GM19455 (cell line): Measurements from ENCODE around the gene IGF2BP2.
"Not testable (repeated sequence)": the region's sequence is repeated elsewhere in the genome, so short reads cannot be mapped to it uniquely, and the experiment has no call there.

ENCODE experiments used
- ATAC-seq: cut with Tn5 transposase; IDR thresholded peaks from one replicate; pipeline ENCODE4 v1.9.1; 2021; ENCODE audit not compliant: unreplicated experiment

The IGF2BP2 gene

DNA sequence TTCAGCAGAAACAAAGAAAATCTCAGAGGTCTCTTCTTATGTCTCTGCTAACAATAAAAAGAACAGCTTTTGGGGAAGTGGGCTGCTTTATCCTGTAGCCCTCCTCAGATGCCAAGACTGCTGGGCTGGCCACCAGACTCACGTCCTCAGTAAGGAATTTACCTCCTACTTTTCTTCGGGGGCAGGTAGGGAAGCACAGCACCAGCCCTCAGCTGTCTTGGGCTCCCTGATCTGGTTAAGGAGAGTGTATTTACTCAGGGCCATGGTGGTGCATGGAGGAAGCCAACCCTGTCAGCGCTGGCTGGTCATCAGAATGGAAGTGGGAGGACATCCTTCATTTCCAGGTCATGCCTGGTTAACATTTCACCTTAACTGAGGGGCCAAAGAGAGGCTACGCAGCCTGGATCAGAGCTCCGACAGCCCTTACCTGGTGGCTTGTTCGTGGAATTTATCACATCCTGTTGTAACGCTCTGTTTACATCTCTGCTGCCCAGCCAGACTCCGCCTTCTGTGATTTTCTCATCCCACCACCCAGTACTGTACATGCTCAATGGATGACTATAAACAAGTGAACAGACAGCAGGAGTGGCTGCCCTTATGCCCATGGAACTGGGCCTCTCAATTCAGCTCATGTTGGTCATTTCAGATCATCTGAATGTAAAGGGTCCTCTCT is 108.3 kb downstream of the IGF2BP2 start:
- no peak for ATAC-seq

DNA sequence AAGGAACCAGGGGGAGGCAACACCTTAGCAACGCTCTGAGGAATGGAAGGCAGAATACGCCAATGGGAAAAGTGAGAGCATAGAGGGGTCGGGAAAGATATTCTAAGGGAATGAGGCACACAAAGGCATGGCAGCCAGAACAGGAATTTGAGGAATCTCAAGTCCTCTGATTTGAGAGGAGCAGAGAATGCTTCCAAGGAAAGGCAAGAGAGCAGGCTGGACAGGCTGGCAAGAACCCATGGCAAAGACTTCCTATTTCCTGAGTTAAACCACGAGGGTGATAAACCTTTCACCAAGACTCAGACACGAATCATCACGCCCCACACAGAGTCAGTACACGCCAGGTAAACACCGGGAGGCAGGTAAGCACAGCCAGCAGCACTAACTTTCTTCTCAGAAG is 109.8 kb downstream of the IGF2BP2 start:
- no peak for ATAC-seq

DNA sequence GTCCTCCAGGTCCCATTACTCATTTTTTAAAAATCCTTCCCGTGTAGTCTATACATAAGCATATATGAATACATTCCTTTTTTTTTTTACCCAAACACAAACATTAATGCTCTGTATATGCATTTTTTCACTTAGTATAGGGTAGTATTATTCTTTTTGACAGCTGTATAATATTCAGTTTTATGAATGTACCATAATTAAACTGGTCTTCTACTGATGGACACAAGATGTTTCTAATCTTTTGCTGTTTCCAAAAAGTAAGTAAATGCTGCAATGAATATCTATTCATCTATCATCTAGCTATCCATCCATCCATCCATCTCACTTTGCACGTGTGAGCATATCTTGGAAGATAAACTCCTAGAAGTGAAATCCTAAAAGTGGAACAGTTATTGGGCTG is 110.8 kb downstream of the IGF2BP2 start:
- ATAC-seq: no peak

DNA sequence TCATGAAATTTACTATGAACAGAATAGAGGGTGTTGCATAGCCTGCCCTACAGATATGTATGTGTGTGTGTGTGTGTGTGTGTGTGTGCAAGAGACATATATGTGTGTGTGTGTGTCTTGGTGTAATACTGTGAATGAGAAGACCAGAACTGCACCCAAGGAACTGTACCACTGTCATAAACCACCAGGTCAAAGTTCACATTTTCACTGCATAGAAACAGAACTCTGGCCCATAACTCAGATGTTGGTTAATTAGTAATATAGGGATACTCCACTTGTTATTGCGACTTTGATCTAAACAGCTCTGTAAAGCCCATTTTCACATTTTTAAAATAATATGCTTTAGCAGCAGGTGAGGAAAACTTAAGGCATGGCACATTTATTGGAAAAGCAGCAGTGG is 111.8 kb downstream of the IGF2BP2 start:
- no peak for ATAC-seq

DNA sequence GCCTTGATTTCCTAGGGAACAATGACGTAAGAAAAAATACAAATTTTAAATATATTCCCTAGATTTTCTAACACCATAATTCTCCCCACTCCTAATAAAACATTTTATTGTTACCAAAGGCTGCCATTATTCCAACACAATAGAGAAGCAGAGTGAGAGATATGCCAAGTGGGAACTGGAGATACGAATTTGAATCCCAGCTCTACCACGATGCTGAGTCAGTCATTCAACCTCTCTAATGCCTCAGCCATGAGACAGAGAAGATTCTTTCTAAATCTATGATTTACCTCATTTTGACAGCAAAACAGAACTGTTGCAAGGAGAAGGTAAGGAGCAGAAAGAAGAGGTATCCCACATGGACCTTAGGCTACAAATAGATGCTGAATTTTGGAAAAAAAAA is 112.5 kb downstream of the IGF2BP2 start:
- no peak for ATAC-seq

DNA sequence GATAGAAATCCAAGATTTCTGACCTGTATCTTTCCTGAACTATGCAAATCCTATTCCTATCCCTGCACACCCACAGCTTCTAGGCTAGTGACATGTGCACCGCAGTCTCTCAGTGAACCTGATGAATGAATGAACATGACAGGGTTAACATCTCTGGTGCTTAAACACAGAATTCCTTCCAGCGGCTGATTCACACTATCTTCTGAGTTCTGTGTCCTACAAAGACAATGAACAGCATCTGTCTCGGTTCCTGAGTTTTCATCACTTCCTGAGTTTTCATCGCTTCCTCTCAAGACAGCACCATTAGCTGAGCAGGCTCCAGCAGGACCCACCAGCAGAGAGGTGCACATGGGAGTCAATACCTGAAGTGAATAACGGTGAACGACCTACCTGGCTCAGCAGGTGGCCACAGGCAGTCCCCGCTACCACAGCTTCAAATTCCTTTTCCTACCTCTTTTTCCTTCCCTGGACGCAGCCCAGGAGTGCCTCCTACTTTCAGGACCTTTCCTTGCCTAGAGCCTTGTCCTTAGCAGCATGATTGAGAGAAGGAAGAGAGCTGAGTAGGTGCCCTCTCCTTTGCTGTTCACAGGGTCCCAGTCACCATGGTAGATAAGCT is 113.5 kb downstream of the IGF2BP2 start:
- ATAC-seq: no peak

DNA sequence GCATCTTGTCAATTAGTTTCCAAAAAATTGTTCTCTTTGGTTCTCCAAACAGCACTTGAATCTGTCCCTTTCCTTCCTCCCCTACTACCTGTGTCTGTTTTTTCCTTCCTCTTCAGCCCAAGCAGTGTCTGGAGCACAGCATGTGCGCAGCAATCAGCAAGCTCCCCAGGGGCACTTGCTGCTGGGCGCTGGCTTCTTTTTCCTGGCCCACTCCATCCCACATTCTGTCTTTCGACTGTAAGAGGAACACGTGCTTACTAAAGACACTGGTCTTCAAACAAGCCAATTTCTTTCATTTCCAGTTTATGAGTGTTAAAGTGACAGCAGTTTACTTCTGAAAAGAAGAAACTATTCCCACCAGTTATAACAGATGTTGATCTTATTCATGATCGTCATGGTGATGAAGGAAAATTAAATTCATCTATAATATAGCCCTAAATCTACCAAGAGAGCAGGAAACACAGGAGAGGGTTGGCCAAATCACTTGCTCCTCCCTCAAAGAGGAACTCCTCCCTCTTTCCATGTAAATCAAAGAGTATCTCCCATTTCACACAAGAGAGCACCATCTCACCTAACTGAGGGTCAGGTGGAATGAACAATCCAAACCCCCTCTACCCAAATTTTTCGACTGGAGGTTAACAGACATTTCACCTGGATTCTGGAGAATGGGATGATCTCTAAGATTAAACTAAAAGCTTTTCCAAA is 115.4 kb downstream of the IGF2BP2 start:
- ATAC-seq: no peak

DNA sequence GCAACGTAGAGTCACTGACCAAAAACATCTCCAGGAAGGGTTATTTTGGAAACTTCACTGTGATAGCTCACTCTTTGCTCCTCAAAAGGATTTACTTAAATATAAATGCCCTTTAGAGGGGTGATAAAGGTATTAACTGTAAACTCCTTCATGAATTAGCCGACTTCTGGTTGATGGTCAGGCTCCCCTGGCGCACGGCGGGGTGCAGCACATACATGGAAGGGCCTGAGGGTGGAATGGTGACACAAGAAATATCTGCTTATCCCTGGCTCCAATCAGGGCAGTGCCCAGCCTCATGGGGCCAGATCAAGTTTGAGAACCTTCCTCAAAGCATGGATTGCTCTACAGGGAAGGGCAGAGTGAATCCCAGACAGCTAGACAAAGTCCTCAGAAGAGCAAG is 116.5 kb downstream of the IGF2BP2 start:
- no peak for ATAC-seq

DNA sequence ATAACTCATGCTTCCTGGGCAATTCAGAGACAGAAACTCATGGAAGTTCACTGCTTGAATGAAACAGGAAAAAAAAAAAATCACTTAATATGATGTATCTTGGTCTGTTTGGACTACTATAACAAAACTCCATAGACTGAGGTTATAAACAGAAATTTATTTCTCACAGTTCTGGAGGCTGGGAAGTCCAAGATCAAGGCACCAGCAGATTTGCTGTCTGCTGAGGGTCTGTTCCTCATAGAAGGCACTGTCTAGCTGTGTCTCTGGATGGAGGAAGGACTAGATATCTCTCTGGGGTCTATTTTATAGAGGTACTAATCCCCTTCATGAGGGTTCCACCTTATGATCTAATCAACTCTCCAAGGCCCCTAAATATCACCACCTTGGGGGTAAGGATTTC is 119.3 kb downstream of the IGF2BP2 start:
- ATAC-seq: no peak

DNA sequence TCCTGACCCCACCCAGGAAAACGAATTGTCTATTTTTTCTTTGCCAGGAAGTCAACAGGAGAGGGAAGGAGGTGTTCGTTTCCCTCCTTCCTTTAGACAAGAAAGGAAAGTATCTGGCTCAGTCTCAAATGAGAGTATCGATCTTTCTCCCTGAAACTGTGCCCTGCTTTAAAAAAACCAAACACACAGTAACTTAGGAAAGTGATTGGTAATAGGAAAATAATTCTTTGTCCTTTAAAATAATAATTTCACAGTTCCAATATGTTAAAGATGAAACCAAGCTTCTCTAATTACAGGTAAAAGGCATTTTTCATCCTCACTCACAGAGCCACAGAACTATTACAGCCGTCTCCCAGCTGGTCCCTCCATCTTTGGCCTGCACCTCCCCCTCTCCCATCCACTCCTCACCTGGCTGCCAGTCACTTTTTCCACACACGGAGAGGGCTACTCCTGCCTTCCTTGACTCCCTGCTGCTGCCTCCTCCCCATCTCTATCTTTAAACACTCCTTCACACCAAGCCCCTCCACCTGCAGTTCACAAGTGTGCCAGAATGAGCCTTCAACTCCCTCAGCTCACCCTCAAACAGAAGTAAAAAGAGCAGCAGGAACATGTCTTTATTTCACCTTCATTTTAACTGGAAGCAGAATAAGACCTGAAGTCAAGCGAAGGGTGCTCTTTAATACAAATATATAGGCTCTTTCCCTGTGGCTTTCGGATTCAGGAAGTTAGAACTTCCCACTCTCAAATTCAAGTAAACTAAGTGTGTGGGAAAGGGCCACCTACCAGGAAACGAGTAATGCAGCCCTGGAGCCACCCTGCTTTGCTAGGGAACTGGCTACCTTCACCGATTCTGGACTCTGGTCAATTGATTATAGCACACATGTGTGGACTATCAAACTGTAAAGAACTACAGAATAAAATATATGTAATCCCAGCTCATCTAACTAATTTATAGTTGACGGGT is 122.3 kb downstream of the IGF2BP2 start:
- ATAC-seq: no peak

DNA sequence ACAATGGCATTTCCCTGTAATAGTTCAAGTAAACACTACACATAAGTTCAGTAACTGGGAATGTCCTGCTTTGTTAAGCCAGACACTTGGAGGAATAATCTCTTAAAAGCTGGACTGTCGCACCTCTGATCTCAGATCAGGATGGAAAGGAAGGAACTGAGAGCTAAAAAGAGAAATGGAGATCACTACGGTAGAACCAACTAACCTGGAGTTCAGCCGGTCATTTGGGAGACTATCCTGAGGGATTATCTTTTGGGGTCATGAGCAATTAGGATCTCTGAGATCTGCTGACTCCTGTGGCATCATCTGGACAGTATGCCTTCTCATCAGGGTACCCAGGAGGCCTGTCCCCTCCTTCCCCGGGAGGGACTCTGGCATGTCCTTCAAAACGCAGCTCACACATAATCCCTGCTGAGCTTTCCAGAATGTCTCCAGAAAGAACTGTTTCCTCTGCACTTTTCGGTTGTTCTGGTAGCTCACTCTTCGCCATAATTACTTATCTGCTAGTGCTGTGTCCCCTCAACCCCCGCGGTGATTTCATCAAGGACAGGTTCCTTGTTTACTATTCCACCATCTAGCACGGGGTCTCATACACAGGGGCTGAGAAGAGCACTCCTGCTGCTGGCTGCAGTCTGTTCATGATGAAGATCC is 123.1 kb downstream of the IGF2BP2 start:
- ATAC-seq: no peak

DNA sequence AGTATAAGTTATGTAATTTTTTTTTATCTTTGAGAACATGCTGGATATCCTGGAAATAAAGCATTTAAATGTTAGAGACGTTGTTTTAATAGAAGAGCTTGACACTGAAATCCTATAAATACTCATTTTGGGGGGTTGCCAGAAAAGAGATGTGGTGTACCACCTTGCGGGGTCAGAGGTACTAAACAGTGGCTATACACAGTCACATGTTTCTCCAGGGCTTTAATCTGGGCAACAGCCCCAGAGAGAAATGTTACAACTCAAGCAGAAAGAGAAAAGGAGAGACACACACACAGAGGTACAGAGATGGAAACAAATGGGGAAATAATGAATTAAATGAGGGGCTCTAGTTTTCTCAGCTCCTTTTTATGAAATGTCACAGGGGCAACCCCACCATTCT is 124.9 kb downstream of the IGF2BP2 start:
- ATAC-seq: no peak

DNA sequence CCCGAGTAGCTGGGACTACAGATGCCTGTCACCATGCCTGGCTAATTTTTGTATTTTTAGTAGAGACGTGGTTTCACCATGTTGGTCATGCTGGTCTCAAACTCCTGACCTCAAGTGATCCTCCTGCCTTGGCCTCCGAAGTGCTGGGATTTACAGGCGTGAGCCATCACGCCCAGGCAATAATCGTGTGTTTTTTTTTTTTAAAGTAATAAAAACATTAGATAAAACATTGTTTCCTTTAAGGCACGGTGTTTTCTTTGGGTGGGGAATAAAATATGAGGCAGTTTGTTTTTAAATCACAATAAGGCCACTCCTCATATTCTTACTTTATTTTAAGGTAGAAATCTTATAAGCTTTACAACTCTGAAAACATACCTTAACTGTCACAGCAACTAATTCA is 127.6 kb downstream of the IGF2BP2 start:
- ATAC-seq: not testable (repeated sequence)

DNA sequence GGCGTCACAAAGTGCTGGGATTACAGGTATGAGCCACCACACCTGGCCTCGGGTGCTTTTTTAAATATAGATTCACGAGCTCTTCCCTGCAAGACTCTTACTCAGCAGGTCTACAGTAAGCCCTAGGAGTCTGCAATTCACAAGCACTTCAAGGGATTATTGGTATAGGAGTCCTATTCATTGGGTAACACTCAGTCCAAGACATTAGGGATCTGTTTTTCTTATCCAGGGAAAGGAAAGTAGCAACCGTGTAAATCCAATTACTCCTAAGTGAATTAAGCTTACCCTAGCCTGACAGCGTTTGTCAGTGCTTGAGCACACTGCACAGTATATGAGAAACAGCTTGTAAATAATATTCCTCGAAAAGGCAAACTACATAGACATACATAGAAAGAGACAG is 128.8 kb downstream of the IGF2BP2 start:
- no peak for ATAC-seq

DNA sequence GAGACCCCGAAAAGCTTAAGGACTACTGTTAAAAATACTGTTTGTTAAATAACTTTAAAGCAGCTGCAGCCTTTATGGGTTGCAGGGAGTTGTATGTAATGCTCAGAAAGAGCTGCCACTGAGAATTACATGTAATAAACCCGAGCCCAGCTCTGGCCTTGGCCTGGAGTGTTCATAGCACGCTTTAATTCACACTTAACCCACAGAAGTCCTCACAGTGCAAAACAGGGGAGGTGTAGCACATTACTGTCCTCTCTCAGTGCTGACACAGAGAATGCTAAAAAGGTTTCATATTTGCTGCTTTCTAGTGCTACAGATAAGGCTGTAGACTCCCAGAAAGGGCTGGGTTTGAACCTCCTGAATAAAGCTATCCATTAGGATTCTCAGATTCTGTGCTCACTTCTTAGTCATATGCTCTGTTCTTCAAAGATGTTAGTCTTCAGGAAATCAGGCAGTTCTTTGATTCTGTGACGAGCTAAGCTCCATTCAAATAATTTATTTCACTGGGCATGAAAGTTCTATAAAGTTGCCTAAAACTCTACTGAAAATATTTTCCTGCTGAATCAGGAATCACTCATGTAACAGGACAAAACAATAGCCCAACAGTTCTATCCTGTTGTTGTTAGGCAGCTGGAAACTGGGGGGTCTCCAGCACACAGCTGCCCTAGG is 130.7 kb downstream of the IGF2BP2 start:
- no peak for ATAC-seq

DNA sequence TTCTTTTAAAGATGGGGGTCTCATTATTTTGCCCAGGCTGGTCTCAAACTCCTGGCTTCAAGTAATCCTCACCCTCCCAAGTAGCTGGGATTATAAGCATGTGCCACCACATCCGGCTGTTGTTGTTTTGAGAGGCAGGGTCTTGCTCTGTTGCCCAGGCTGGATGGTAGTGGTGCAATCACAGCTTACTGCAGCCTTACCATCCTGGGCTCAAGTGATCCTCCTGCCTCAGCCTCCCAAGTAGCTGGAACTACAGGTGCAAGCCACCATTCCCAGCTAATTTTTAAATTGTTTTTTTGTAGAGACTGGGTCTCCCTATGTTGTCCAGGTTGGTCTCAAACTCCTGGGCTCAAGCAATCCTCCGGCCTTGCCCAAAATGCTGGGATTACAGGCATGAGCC is 133.2 kb downstream of the IGF2BP2 start:
- no peak for ATAC-seq

DNA sequence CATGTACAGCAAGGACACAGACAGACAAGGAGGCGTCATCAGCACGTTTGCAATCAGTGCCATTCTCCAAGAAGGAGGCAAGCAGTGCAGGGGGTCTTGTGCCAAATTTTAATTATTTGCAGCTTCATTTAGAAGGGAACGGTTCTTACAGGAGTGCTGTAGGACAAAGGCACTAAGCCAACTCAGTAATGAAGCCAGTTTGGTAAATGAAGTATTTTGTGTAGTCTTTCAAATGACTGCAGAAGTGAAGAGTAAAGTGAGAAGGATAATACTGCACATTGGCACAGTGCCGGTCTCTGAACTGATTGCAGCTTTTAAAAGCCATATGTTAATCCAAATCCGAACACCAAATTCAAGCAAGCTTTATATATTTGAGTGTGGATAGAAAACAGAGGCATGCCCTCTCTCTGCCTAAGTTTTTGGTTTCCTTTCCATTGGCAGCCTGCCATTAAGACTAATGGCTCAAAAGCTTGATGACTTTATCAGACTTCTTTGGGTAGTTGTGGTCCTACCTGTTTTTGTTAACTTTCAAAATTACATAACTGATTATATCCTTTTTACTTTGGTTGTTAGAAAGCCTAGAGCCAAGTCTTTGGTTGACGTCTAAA is 137.5 kb downstream of the IGF2BP2 start:
- no peak for ATAC-seq

DNA sequence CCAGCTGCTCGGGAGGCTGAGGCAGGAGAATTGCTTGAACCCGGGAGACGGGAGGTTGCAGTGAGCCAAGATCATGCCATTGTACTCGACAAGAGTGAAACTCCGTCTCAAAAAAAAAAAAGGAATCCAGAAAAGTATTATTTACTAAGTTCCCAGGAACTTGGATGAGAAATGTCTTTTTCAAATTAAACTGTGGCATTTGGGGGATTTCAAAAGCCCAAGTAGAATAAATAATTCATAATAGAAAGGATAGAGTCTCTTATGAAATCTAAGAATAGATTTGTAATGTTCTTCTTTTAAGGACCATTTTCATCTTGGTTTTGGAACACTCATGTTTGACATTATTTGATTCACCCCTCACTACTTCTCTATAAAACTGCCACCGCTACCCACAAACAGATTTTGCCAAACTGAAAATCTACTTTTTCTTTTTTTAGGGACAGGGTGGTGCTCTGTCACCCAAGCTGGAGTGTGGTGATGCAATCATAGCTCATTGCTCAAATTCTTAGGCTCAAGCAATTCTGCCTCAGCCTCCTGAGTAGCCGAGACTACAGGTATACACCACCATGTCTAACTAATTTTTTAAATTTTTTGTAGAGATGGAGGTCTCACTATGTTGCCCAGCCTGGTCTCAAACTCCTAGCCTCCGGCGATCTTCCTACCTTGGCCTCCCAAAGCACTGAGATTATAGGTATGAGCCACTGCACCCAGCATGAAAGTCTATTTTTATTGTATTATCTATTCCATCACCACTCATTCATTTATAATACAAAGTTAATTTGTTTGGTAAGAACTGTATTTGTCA is 139.4 kb downstream of the IGF2BP2 start:
- no peak for ATAC-seq

DNA sequence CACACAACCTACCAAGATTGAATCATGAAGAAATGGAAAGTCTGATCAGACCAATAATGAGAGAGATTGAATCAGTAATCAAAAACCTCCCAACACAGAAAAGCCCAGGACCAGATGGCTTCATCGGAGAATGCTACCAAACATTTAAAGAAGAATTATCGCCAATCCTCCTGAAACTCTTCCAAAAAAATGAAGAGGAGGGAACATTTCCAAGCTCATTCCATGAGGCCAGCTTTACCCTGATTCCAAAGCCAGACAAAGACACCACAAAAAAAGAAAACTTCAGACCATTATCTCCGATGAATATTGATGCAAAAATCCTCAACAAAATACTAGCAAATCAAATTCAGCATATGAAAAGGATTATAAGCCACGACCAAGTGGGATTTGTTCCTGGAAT is 144.6 kb downstream of the IGF2BP2 start:
- ATAC-seq: no peak
